Measurements from ENCODE around the gene AKT3.
"Not testable (repeated sequence)": the region's sequence is repeated elsewhere in the genome, so short reads cannot be mapped to it uniquely, and the experiment has no call there.

The AKT3 gene

GRCh38 chr1:243621973-243622372, 228.1 kb downstream of the AKT3 start:
- DNase-seq (ENCODE audit: low read depth in 4 of 4, low spot score in 1 of 4): no peak

GRCh38 chr1:243620096-243620495, 229.9 kb downstream of the AKT3 start:
- DNase-seq (ENCODE audit: low read depth in 4 of 4, low spot score in 1 of 4): no peak

GRCh38 chr1:243609698-243610097, 240.3 kb downstream of the AKT3 start:
- no peak for DNase-seq (ENCODE audit: low read depth in 4 of 4, low spot score in 1 of 4)

GRCh38 chr1:243605604-243606003, 244.4 kb downstream of the AKT3 start:
- no peak for DNase-seq (ENCODE audit: low read depth in 4 of 4, low spot score in 1 of 4)

GRCh38 chr1:243601720-243602119, 248.3 kb downstream of the AKT3 start:
- no peak for DNase-seq (ENCODE audit: low read depth in 4 of 4, low spot score in 1 of 4)

- no peak for DNase-seq (ENCODE audit: low read depth in 4 of 4, low spot score in 1 of 4)
Observed at GRCh38 chr1:243598433-243598832, 251.6 kb downstream of the AKT3 start.

GRCh38 chr1:243597383-243597782, 252.7 kb downstream of the AKT3 start:
- DNase-seq (ENCODE audit: low read depth in 4 of 4, low spot score in 1 of 4): no peak

- peak in 1 of 4 experiments; percentile 9 for DNase-seq (ENCODE audit: low read depth in 4 of 4, low spot score in 1 of 4)
Observed at GRCh38 chr1:243596431-243597062, 253.5 kb downstream of the AKT3 start.

- no peak for DNase-seq (ENCODE audit: low read depth in 4 of 4, low spot score in 1 of 4)
Observed at GRCh38 chr1:243595527-243596210, 254.4 kb downstream of the AKT3 start.

GRCh38 chr1:243594455-243594854, 255.6 kb downstream of the AKT3 start:
- DNase-seq (ENCODE audit: low read depth in 4 of 4, low spot score in 1 of 4): no peak

- not testable (repeated sequence) for DNase-seq (ENCODE audit: low read depth in 4 of 4, low spot score in 1 of 4)
Observed at GRCh38 chr1:243589286-243589685, 260.8 kb downstream of the AKT3 start.

- no peak for DNase-seq (ENCODE audit: low read depth in 4 of 4, low spot score in 1 of 4)
Observed at GRCh38 chr1:243587823-243588560, 262.1 kb downstream of the AKT3 start.

- DNase-seq (ENCODE audit: low read depth in 4 of 4, low spot score in 1 of 4): no peak
Observed at GRCh38 chr1:243587285-243587684, 262.8 kb downstream of the AKT3 start.

- DNase-seq (ENCODE audit: low read depth in 4 of 4, low spot score in 1 of 4): no peak
Observed at GRCh38 chr1:243585982-243586381, 264.1 kb downstream of the AKT3 start.

- DNase-seq (ENCODE audit: low read depth in 4 of 4, low spot score in 1 of 4): no peak
Observed at GRCh38 chr1:243582326-243582725, 267.7 kb downstream of the AKT3 start.

- no peak for DNase-seq (ENCODE audit: low read depth in 4 of 4, low spot score in 1 of 4)
Observed at GRCh38 chr1:243580984-243581383, 269.1 kb downstream of the AKT3 start.

- no peak for DNase-seq (ENCODE audit: low read depth in 4 of 4, low spot score in 1 of 4)
Observed at GRCh38 chr1:243580072-243580471, 270.0 kb downstream of the AKT3 start.

GRCh38 chr1:243575070-243575469, 275.0 kb downstream of the AKT3 start:
- no peak for DNase-seq (ENCODE audit: low read depth in 4 of 4, low spot score in 1 of 4)

GRCh38 chr1:243572940-243573339, 277.1 kb downstream of the AKT3 start:
- DNase-seq (ENCODE audit: low read depth in 4 of 4, low spot score in 1 of 4): no peak

GRCh38 chr1:243568793-243569192, 281.2 kb downstream of the AKT3 start:
- no peak for DNase-seq (ENCODE audit: low read depth in 4 of 4, low spot score in 1 of 4)

GRCh38 chr1:243564814-243565213, 285.2 kb downstream of the AKT3 start:
- no peak for DNase-seq (ENCODE audit: low read depth in 4 of 4, low spot score in 1 of 4)

- no peak for DNase-seq (ENCODE audit: low read depth in 4 of 4, low spot score in 1 of 4)
Observed at GRCh38 chr1:243563732-243564131, 286.3 kb downstream of the AKT3 start.

All from stimulated activated CD4-positive, alpha-beta T cell treated with anti-CD3 and anti-CD28 coated beads, Interleukin-1b, Interleukin-23, amount 100 ng/mL, for 24 hours (primary cell).